ENCODE results near the gene CABLES2. TPM values are rescaled to one million over a fixed set of nuclear protein-coding genes. Genes with fewer than 3 reads are reported as not detected.

CABLES2 gene
- total and polyA plus RNA-seq, 9 of the 15 experiments (the other 6 are each of a cell fraction or from before 2014, with no cell fraction given) = 0.46 to 4.2 (median 1.6) TPM

GRCh38 chr20:62366370-62367135 is 40.5 kb downstream of the CABLES2 start (continued):
- TF ChIP-seq SAP30 (IDR thresholded peaks at IDR 0.05; ENCODE audit: borderline replicate concordance, insufficient read depth, low read depth, low read length, poor library complexity, severe bottlenecking) (peak; percentile 23), EGR1 (conservative IDR thresholded peaks at IDR 0.05) (peak; percentile 58), IRF2 (CRISPR knock-in tag; IDR thresholded peaks at IDR 0.05) (no peak), BCL6 (CRISPR knock-in tag; IDR thresholded peaks at IDR 0.05) (no peak), GATAD2B (IDR thresholded peaks at IDR 0.05; ENCODE audit: borderline replicate concordance) (no peak), SMAD1 (IDR thresholded peaks at IDR 0.05; ENCODE audit: low read depth, low read length, partially characterized antibody) (no peak), KLF13 (tag; IDR thresholded peaks at IDR 0.05; ENCODE audit: borderline replicate concordance, low read depth) (no peak), GTF2E2 (tag; IDR thresholded peaks at IDR 0.05) (no peak), COPS2 (conservative IDR thresholded peaks at IDR 0.05) (no peak), PYGO2 (tag; IDR thresholded peaks at IDR 0.05) (no peak), ZNF79 (CRISPR knock-in tag; IDR thresholded peaks at IDR 0.05; ENCODE audit: low read depth) (no peak), FOXK1 (CRISPR knock-in tag; IDR thresholded peaks at IDR 0.05; ENCODE audit: borderline replicate concordance) (no peak), ZNF282 (CRISPR knock-in tag; IDR thresholded peaks at IDR 0.05) (no peak), RAD51 (IDR thresholded peaks at IDR 0.05; ENCODE audit: borderline replicate concordance, low read depth) (no peak), CTBP1 (IDR thresholded peaks at IDR 0.05; ENCODE audit: borderline replicate concordance) (0 out of 2 replicates have a peak, but pooled peaks have one; percentile 26), ZNF384 (IDR thresholded peaks at IDR 0.05; ENCODE audit: low read depth, low read length) (no peak), ZFX (CRISPR knock-in tag; IDR thresholded peaks at IDR 0.05) (peak; percentile 44), RHOXF2B (CRISPR knock-in tag; conservative IDR thresholded peaks at IDR 0.05) (no peak), LEF1 (IDR thresholded peaks at IDR 0.05) (no peak)
- TF ChIP-seq, protein P1, sequence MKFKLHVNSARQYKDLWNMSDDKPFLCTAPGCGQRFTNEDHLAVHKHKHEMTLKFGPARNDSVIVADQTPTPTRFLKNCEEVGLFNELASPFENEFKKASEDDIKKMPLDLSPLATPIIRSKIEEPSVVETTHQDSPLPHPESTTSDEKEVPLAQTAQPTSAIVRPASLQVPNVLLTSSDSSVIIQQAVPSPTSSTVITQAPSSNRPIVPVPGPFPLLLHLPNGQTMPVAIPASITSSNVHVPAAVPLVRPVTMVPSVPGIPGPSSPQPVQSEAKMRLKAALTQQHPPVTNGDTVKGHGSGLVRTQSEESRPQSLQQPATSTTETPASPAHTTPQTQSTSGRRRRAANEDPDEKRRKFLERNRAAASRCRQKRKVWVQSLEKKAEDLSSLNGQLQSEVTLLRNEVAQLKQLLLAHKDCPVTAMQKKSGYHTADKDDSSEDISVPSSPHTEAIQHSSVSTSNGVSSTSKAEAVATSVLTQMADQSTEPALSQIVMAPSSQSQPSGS (CRISPR knock-in tag; IDR thresholded peaks at IDR 0.05) = no peak
- TF ChIP-seq, protein P2, sequence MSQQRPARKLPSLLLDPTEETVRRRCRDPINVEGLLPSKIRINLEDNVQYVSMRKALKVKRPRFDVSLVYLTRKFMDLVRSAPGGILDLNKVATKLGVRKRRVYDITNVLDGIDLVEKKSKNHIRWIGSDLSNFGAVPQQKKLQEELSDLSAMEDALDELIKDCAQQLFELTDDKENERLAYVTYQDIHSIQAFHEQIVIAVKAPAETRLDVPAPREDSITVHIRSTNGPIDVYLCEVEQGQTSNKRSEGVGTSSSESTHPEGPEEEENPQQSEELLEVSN (IDR thresholded peaks at IDR 0.05; ENCODE audit: borderline replicate concordance in 1 of 2, extremely low read depth in 1 of 2, insufficient read depth in 1 of 2, insufficient read length in 1 of 2, low read depth in 1 of 2, low read length in 1 of 2, poor library complexity in 1 of 2, severe bottlenecking in 1 of 2) = peak in 1 of 2 experiments; percentile 25
- TF ChIP-seq, protein P3, sequence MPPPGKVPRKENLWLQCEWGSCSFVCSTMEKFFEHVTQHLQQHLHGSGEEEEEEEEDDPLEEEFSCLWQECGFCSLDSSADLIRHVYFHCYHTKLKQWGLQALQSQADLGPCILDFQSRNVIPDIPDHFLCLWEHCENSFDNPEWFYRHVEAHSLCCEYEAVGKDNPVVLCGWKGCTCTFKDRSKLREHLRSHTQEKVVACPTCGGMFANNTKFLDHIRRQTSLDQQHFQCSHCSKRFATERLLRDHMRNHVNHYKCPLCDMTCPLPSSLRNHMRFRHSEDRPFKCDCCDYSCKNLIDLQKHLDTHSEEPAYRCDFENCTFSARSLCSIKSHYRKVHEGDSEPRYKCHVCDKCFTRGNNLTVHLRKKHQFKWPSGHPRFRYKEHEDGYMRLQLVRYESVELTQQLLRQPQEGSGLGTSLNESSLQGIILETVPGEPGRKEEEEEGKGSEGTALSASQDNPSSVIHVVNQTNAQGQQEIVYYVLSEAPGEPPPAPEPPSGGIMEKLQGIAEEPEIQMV (tag; conservative IDR thresholded peaks at IDR 0.05; ENCODE audit: low read depth) = no peak
- TF ChIP-seq, protein P4, sequence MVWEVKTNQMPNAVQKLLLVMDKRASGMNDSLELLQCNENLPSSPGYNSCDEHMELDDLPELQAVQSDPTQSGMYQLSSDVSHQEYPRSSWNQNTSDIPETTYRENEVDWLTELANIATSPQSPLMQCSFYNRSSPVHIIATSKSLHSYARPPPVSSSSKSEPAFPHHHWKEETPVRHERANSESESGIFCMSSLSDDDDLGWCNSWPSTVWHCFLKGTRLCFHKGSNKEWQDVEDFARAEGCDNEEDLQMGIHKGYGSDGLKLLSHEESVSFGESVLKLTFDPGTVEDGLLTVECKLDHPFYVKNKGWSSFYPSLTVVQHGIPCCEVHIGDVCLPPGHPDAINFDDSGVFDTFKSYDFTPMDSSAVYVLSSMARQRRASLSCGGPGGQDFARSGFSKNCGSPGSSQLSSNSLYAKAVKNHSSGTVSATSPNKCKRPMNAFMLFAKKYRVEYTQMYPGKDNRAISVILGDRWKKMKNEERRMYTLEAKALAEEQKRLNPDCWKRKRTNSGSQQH (CRISPR knock-in tag; IDR thresholded peaks at IDR 0.05) = no peak

Measured in K562 (cell line).